Stimulated activated memory B cell treated with anti-CD40 and anti-IgM and Interleukin-4, amounts not matched to agents 10 μg/mL and 1 μg/mL and 100 μg/mL, for 72 hours (primary cell): Measurements from ENCODE around the gene CDC37.
"Not testable (repeated sequence)": the region's sequence is repeated elsewhere in the genome, so short reads cannot be mapped to it uniquely, and the experiment has no call there.

Experiments
- ATAC-seq: fragments of 150-1000 bp; cut with Tn5 transposase; 2 replicates; pipeline ENCODE4 v1.10.0; 2021
- H3K27ac Mint-ChIP-seq: one replicate; pipeline ENCODE4 v1.8.0; 2022; ENCODE audit warnings: mild to moderate bottlenecking, mixed read lengths
- H3K27me3 Mint-ChIP-seq: one replicate; pipeline ENCODE4 v1.8.0; 2022; ENCODE audit warnings: mixed read lengths
- H3K36me3 Mint-ChIP-seq: one replicate; pipeline ENCODE4 v1.8.0; 2022; ENCODE audit warnings: mixed read lengths
- H3K4me1 Mint-ChIP-seq: one replicate; pipeline ENCODE4 v1.8.0; 2022; ENCODE audit warnings: mixed read lengths
- H3K4me3 Mint-ChIP-seq: one replicate; pipeline ENCODE4 v1.8.0; 2022; ENCODE audit warnings: mild to moderate bottlenecking, moderate library complexity, mixed read lengths
- H3K9me3 Mint-ChIP-seq: one replicate; pipeline ENCODE4 v1.8.0; 2022; ENCODE audit warnings: mixed read lengths

CDC37 gene

GRCh38 chr19:10412257-10412977 lies 9.1 kb upstream of the CDC37 start:
- H3K27me3 Mint-ChIP-seq = peaks cover 8% of the 10 kb centered on the region

GRCh38 chr19:10411224-10411623 lies 7.9 kb upstream of the CDC37 start:
- not testable (repeated sequence) for H3K4me3 Mint-ChIP-seq, H3K9me3 Mint-ChIP-seq, H3K36me3 Mint-ChIP-seq, H3K27me3 Mint-ChIP-seq, ATAC-seq
- H3K4me1 Mint-ChIP-seq = peaks cover 73% of the 10 kb centered on the region
- H3K27ac Mint-ChIP-seq = peak overlapping the region; percentile 90

More at GRCh38 chr19:10412257-10412977, 9.1 kb upstream of the CDC37 start:
- Mint-ChIP-seq H3K27ac (peak overlapping the region; percentile 90), H3K36me3 (no peaks in the 10 kb centered on the region), H3K4me1 (peaks cover 71% of the 10 kb centered on the region), H3K4me3 (peak overlapping the region; percentile 34), H3K9me3 (peaks cover 3% of the 10 kb centered on the region)
- peak; percentile 82 for ATAC-seq

- peak overlapping the region; percentile 60 for H3K4me3 Mint-ChIP-seq
- H3K27me3 Mint-ChIP-seq = no peaks in the 10 kb centered on the region
- peaks cover 85% of the 10 kb centered on the region for H3K4me1 Mint-ChIP-seq
- no peaks in the 10 kb centered on the region for H3K36me3 Mint-ChIP-seq
- ATAC-seq = peak; percentile 83
- no peaks in the 10 kb centered on the region for H3K9me3 Mint-ChIP-seq
- peak overlapping the region; percentile 83 for H3K27ac Mint-ChIP-seq
Measured at GRCh38 chr19:10408511-10409283, 5.4 kb upstream of the CDC37 start.

GRCh38 chr19:10407096-10407495 lies 3.8 kb upstream of the CDC37 start:
- Mint-ChIP-seq H3K9me3 (no peaks in the 10 kb centered on the region), H3K4me3 (no peak overlapping the region), H3K4me1 (peaks cover 93% of the 10 kb centered on the region), H3K27me3 (no peaks in the 10 kb centered on the region), H3K27ac (no peak overlapping the region), H3K36me3 (no peaks in the 10 kb centered on the region)
- no peak for ATAC-seq

GRCh38 chr19:10406191-10406590 lies 2.8 kb upstream of the CDC37 start:
- H3K4me3 Mint-ChIP-seq = no peak overlapping the region
- no peak for ATAC-seq
- H3K4me1 Mint-ChIP-seq = peaks cover 94% of the 10 kb centered on the region
- H3K27ac Mint-ChIP-seq = no peak overlapping the region
- no peaks in the 10 kb centered on the region for H3K27me3 Mint-ChIP-seq
- H3K36me3 Mint-ChIP-seq = no peaks in the 10 kb centered on the region
- no peaks in the 10 kb centered on the region for H3K9me3 Mint-ChIP-seq

- ATAC-seq = no peak
- peak overlapping the region; percentile 90 for H3K27ac Mint-ChIP-seq
- H3K9me3 Mint-ChIP-seq = no peaks in the 10 kb centered on the region
- H3K4me3 Mint-ChIP-seq = peak overlapping the region; percentile 98
- H3K36me3 Mint-ChIP-seq = no peaks in the 10 kb centered on the region
- H3K27me3 Mint-ChIP-seq = no peaks in the 10 kb centered on the region
- peaks cover 92% of the 10 kb centered on the region for H3K4me1 Mint-ChIP-seq
Measured at GRCh38 chr19:10404888-10405820, 1.8 kb upstream of the CDC37 start.

- Mint-ChIP-seq H3K27me3 (no peaks in the 10 kb centered on the region), H3K36me3 (peaks cover 10% of the 10 kb centered on the region), H3K27ac (peak overlapping the region; percentile 90), H3K4me1 (peaks cover 83% of the 10 kb centered on the region), H3K4me3 (peak overlapping the region; percentile 98), H3K9me3 (no peaks in the 10 kb centered on the region)
- no peak for ATAC-seq
Measured at GRCh38 chr19:10402441-10403038, 802 bp downstream of the CDC37 start.

GRCh38 chr19:10399878-10400277 lies 3.5 kb downstream of the CDC37 start:
- Mint-ChIP-seq H3K27me3 (no peaks in the 10 kb centered on the region), H3K4me3 (no peak overlapping the region), H3K27ac (peak overlapping the region; percentile 44), H3K9me3 (no peaks in the 10 kb centered on the region), H3K4me1 (peaks cover 70% of the 10 kb centered on the region), H3K36me3 (peaks cover 35% of the 10 kb centered on the region)
- no peak for ATAC-seq

- H3K27me3 Mint-ChIP-seq, ATAC-seq, H3K4me3 Mint-ChIP-seq, H3K9me3 Mint-ChIP-seq: not testable (repeated sequence)
- H3K27ac Mint-ChIP-seq = peak overlapping the region; percentile 70
- peaks cover 38% of the 10 kb centered on the region for H3K36me3 Mint-ChIP-seq
- peaks cover 66% of the 10 kb centered on the region for H3K4me1 Mint-ChIP-seq
Measured at GRCh38 chr19:10399340-10399739, 4.0 kb downstream of the CDC37 start.

- H3K4me3 Mint-ChIP-seq = no peak overlapping the region
- no peak for ATAC-seq
- no peaks in the 10 kb centered on the region for H3K27me3 Mint-ChIP-seq
- H3K4me1 Mint-ChIP-seq = peaks cover 61% of the 10 kb centered on the region
- H3K36me3 Mint-ChIP-seq = peaks cover 43% of the 10 kb centered on the region
- H3K9me3 Mint-ChIP-seq = no peaks in the 10 kb centered on the region
- peak overlapping the region; percentile 70 for H3K27ac Mint-ChIP-seq
Measured at GRCh38 chr19:10398819-10399218, 4.5 kb downstream of the CDC37 start.

- Mint-ChIP-seq H3K4me1 (peaks cover 37% of the 10 kb centered on the region), H3K27ac (no peak overlapping the region), H3K36me3 (peaks cover 66% of the 10 kb centered on the region), H3K4me3 (no peak overlapping the region), H3K9me3 (no peaks in the 10 kb centered on the region), H3K27me3 (no peaks in the 10 kb centered on the region)
- ATAC-seq = no peak
Measured at GRCh38 chr19:10395917-10396316, 7.4 kb downstream of the CDC37 start.

GRCh38 chr19:10395436-10395835 lies 7.9 kb downstream of the CDC37 start:
- ATAC-seq = peak; percentile 45
- Mint-ChIP-seq H3K27me3 (no peaks in the 10 kb centered on the region), H3K4me3 (no peak overlapping the region), H3K9me3 (no peaks in the 10 kb centered on the region), H3K4me1 (peaks cover 37% of the 10 kb centered on the region), H3K36me3 (peaks cover 71% of the 10 kb centered on the region), H3K27ac (no peak overlapping the region)

GRCh38 chr19:10395003-10395402 lies 8.3 kb downstream of the CDC37 start:
- peaks cover 74% of the 10 kb centered on the region for H3K36me3 Mint-ChIP-seq

GRCh38 chr19:10393137-10393536 lies 10.2 kb downstream of the CDC37 start:
- Mint-ChIP-seq H3K27me3 (no peaks in the 10 kb centered on the region), H3K4me3 (no peak overlapping the region), H3K27ac (no peak overlapping the region), H3K9me3 (no peaks in the 10 kb centered on the region), H3K4me1 (peaks cover 40% of the 10 kb centered on the region), H3K36me3 (peaks cover 74% of the 10 kb centered on the region)
- ATAC-seq = no peak

More at GRCh38 chr19:10395003-10395402, 8.3 kb downstream of the CDC37 start:
- Mint-ChIP-seq H3K4me1 (peaks cover 40% of the 10 kb centered on the region), H3K9me3 (no peaks in the 10 kb centered on the region), H3K4me3 (no peak overlapping the region), H3K27me3 (no peaks in the 10 kb centered on the region), H3K27ac (no peak overlapping the region)
- no peak for ATAC-seq

- H3K27ac Mint-ChIP-seq = no peak overlapping the region
- ATAC-seq = no peak
- H3K9me3 Mint-ChIP-seq = no peaks in the 10 kb centered on the region
- peaks cover 35% of the 10 kb centered on the region for H3K4me1 Mint-ChIP-seq
- H3K27me3 Mint-ChIP-seq = no peaks in the 10 kb centered on the region
- H3K4me3 Mint-ChIP-seq = no peak overlapping the region
- H3K36me3 Mint-ChIP-seq = peaks cover 66% of the 10 kb centered on the region
Measured at GRCh38 chr19:10392120-10392519, 11.2 kb downstream of the CDC37 start.
